ENCODE results near the gene LMOD2.

Gene LMOD2

DNA sequence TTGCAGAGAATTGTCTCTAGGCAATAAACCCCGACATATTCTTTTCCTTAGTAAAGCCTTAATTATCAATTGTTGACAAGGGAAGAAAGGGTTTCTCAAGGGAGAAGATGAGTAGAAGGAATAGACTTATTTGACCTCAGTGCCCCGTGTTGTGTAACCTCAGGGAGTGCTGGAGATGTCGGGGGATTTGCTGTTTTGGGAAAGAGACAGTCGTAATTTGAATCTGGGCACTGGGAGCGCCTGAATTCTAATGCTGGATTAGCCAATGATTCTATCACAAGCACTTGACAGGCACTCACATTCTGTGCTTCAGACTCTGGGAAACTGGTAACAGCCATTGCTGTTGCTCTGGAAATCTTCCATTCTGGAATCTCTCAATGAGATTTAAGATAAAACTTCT lies 13.8 kb upstream of the LMOD2 start:
- DNase-seq = no peak

DNA sequence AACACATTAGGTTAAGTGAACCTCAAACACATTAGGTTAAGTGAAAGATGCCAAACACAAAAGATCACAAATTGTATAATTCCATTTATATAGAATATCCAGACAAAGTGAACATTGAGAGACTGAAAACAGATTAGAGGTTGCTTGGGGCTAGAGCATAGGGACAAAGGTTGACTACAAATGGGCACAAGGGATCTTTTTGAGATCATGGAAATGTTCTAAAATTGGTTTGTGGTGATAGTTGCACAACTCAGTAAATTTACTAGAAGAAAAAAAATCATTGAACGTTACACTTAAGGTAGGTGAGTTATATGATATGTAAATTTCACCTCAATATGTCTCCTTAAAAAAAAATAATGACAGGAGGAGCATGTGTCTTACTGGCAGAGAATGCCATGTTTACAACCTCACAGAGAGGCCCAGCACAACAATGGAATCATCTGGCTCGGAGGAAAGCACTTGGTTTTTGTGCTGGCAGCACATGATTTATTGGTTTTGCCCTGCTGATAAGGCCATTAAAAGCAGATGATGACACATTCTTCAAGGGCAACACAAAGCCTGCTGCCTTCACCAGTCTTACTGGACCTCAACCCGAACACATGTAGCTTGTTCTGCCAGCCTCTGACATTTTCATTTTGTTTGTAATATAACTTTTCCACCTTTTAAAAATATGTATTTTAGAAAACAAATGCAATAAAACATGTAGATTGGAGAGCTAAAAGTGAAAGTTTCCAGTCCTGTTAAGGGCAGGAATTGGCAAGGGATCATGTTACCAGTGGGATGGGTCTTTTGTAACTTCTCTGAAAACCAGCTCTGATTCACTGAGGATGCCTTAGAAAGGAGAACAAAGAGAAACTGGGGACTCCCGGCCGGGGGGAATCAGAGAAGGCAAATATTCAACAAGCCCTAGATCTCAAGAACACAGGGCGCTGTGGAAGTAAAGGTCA lies 11.9 kb upstream of the LMOD2 start:
- DNase-seq = peak in 3 of 4 experiments; percentile 15 to 24 (median 17)

DNA sequence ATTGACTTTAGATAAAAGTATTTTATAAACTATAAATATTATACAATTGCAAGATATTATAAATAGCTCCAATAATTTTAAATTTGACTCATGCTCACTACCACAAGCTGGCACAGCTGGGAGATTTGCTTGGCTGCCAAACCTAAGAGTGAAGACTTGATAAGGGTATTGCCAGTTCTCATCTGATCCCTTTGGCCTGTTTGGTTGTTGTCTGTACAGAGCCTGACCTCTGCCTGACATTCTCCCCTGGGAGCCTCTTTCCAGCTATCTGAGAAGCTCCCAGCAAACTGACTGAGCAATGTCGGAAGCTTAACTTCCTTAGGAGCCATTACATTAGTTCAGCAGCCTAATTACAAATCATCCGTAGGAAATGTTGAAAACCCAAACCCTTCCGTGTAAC lies 10.2 kb upstream of the LMOD2 start:
- no peak for DNase-seq

DNA sequence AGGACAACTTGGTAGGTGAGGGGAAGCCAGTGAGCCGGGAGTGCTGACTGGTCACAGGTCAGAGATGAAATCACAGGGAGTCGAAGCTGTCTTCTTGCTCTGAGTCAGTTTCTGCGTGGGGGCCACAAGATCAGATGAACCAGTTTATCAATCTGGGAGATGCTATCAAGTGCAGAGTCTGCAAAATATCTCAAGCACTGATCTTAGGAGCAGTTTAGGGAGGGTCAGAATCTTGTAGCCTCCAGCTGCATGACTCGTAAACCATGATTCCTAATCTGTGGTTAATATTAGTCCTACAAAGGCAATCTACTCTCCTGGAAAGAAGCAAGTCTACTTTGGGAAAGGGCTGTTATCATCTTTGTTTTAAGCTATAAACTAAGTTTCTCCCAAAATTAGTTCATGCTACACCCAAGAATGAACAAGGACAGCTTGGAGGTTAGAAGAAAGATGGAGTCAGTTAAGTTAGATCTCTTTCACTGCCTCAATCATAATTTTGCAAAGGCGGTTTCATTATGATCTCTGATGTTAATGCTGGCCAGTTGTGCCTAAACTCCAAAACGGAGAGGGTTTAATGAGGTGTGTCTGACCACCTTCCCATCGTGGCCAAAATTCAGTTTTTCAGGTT lies 8.4 kb upstream of the LMOD2 start:
- no peak for DNase-seq

DNA sequence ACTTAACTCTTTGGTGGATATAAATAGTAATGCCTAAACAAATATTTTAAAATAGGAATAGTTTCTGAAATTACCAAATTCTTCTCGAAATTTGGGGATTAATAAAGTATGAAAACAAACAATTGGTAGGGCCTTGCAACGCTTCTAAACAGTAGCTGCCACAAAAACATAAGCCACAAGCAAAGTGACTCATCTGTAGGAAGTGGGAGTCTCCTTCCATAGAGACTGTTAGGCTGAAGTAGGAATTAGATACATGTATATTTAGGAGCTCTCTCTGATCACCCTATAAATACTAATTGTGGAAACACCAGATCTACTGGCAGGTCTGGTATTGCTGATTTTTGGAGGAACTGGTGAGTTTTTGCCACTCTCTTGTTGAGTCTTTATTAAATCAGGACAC lies 5.7 kb upstream of the LMOD2 start:
- no peak for DNase-seq

DNA sequence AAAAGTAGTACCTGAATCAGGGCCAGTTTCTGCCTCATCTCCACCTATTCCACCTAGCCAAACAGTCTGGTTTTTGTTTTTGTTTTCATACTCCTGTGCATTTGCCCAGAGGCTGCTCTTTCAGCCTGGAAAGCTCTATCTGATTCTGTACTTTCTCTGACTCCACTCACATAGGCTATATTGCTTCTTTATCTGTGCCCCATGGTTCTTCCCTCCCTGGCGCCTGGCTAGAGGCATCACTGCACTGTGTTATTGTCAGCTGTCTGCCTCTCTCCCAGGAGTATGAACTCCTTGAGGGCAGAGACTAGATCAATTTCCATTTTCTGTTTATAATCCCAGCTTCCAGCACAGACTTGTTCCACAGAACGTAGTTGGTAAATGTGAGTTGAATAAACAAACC lies 5.1 kb upstream of the LMOD2 start:
- no peak for DNase-seq

DNA sequence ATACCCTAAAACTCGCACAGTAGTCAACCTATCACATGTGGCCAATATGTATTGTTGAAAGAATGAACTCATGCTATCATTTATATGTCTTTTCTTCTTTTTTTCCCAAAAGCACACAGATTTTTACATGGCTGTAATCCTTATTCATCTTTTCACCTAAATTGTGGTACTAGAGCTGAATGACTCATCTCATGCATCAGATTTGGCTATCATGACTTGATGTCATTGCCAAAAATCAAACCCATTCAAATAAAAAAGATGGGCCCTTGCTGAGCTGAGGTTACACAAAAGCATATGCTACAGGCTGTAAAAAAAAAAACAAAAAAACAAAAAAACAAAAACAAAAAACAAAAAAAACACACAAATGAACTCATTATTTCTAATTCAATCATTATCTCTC lies 3.3 kb upstream of the LMOD2 start:
- no peak for DNase-seq

DNA sequence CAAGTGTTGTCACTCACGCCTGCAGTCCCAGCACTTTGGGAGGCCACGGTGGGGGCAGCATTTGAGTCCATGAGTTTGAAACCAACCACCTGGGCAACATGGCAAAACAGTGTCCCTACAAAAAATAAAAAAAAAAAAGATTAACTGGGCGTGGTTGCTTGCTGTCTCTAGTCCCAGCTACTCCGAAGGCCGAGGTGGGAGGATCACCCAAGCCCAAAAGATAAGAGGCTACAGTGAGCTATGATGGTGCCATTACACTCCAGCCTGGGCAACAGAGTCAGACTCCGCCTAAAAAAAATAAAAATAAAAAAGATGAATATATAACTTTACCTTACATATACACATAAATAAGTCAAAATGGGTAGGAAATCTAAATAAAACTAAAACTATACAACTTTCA lies 2.5 kb upstream of the LMOD2 start:
- DNase-seq = no peak

DNA sequence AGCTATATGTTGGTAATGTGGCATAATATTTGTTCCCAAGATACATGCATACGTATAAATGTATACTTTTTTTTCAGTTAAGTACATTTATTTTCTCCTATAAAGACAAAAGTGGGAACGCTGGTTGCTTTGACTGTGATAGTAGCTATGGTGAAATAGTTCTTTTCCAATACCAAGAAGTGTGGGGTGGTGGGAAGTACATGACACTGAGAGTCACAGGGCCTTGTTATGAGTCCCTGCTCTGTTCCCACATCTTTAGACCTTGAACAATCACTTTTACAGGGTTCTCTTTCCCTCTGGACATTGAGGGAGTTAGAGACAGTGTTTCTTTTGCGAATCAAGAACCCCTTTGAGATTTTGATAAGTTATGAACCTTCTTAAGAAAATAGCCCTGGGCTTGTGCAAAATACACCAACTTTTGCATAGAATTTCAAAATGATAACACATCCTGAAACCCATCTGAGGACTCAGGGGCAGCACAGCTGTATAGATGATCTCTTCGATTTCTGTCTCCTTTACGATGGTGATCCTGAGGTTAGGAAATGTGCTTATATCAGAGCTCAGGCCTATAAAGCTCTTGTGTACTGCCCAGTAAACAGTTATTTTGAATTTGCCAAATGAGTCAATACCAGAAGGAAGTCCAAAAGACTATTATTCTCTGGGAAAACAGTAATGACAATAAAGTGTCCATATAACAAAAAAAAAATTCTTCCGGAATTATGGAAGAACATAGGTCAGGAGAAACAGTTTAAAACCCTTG lies 1.1 kb downstream of the LMOD2 start:
- no peak for DNase-seq

DNA sequence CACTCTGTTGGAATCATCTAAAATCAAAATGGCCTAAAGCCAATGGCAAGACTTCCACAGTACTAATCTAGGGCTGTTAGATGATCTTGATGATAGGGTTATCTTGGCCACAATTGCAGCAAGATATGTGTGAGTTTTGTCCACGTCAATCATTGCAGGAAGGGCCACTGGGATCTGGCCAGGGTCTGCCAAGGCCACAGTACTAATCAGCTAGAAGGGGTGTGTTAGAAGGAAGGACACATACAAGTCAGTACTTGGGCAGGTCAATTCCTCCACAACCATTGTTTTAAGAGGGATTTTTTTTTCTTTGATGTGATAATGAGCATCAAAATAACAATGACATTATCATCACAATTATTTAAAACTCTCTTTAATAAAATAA lies 1.6 kb downstream of the LMOD2 start:
- no peak for DNase-seq

DNA sequence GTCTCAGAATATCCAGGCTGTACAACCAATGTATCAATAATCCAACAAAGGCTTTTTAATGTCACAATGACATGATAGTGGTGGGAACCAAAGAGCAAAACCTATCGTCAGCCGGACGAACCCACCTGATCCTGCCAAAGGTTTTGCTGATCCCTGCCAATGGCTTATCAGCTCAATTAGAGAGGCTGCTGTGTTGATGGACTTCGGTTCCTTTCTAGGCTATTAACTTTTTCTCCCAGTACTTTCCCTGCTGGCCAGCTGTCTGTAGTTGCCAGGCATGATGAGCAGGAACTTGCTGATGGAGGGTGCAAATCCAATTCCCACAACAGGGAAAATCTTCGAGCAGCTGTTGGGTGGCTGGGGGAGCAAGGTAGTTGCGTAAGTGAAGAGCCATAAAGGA lies 2.4 kb downstream of the LMOD2 start:
- no peak for DNase-seq

DNA sequence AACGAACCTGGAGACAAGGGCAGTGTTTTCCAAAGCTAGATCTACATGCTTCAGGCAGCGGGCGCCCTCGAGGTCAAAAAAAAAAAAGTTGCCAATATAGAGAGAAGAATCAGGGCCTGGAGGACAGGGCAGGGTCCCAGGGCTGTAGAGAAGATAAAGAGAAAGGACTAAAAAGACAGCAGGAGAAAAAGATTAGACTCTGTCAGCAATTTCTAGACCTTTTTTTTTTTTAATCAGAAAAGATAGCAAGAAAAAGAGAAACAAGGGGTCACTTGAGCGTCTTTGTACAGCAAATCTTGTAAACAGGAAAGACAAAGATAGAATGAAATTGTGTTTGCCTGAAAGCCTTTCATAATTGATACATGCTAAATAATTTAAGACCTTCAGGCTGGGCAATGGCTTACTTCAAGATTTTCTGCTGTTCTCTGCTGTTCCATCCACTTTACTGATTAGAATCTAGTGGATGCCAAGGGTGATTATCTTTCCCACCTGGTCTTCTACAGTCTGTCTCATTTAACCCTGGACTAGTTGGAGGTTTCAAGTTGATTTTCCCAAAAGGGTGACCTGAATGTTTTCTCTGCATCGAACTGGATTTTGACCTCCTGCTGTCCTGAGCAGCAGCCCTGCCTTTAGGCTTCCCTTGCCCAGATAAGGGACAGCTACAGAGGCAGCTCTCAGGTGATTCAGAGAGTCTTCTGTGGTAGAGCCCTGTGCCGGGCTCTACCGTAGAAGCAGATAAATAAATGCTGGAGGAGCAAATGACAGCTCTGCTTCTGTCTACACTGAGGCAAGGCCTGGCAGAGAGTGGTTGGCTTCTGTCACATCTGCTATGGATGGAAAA lies 5.1 kb downstream of the LMOD2 start:
- DNase-seq = no peak

DNA sequence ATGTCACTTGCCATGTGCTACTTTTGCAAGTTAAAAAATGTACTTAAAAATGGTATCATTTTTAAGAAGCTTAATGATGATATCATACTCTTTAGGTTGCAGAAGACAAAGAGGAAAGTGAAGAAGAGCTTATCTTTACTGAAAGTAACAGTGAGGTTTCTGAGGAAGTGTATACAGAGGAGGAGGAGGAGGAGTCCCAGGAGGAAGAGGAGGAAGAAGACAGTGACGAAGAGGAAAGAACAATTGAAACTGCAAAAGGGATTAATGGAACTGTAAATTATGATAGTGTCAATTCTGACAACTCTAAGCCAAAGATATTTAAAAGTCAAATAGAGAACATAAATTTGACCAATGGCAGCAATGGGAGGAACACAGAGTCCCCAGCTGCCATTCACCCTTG lies 6.1 kb downstream of the LMOD2 start:
- DNase-seq = no peak

DNA sequence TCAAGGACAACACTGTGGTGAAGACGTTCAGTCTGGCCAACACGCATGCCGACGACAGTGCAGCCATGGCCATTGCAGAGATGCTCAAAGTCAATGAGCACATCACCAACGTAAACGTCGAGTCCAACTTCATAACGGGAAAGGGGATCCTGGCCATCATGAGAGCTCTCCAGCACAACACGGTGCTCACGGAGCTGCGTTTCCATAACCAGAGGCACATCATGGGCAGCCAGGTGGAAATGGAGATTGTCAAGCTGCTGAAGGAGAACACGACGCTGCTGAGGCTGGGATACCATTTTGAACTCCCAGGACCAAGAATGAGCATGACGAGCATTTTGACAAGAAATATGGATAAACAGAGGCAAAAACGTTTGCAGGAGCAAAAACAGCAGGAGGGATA lies 6.6 kb downstream of the LMOD2 start:
- no peak for DNase-seq

DNA sequence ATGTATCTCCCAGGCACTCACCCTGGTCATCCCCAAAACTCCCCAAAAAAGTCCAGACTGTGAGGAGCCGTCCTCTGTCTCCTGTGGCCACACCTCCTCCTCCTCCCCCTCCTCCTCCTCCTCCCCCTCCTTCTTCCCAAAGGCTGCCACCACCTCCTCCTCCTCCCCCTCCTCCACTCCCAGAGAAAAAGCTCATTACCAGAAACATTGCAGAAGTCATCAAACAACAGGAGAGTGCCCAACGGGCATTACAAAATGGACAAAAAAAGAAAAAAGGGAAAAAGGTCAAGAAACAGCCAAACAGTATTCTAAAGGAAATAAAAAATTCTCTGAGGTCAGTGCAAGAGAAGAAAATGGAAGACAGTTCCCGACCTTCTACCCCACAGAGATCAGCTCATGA lies 7.1 kb downstream of the LMOD2 start:
- DNase-seq = no peak

DNA sequence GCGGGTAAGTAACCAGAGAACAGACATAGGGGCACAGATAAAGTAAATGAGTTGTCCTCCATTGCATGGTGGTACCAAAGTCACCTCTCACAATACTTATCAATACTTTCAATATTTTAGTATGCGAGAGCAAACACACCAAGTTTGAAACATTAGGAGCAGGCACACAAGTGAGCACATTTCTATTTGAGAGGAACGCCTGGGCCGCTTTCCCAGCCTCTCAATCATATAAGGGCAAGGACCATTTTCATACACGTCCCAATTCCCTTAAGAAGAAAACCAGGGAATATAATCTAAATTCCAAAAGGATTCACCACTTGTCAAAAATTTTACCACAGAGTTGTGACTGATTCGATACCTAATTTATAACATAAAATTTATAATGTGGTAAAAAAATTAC lies 7.5 kb downstream of the LMOD2 start:
- no peak for DNase-seq

DNA sequence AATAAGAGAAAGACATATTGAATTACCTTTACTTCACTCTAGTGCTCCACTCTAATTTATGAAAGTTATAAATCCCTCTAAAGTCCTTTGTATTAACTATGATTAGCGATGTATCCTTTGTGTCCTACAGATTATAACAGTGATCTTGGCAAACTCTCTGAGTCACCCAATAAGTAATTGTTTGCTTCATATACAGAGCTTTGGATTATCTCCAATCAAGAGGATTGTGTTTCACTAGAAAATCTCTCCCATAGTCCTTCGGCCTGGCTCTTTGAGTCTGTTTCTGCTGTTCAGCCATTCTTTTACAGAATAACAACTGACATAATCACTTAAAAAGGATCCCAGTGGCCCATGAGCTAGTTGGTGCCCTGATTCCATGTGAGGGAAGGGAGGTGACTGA lies 9.5 kb downstream of the LMOD2 start:
- no peak for DNase-seq

DNA sequence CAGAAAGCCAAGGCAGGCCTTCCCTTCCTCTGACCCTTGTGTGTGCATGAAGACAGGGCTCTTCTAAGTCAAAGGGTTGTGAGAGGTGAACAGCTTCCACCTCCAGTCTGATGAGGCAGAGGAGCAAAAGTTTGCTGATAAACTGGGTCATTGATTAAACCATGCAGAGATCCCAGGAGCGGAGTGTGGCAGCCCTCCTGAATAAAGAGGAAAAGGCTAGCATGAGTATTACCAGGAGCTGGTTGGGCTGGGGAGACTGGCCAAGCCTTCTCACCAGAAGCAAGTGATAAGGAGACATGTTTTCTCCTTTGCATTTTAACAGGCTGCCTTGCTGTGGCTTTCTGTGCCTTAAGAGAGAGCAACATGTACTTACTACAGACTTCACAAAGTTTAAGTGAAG lies 10.2 kb downstream of the LMOD2 start:
- no peak for DNase-seq

DNA sequence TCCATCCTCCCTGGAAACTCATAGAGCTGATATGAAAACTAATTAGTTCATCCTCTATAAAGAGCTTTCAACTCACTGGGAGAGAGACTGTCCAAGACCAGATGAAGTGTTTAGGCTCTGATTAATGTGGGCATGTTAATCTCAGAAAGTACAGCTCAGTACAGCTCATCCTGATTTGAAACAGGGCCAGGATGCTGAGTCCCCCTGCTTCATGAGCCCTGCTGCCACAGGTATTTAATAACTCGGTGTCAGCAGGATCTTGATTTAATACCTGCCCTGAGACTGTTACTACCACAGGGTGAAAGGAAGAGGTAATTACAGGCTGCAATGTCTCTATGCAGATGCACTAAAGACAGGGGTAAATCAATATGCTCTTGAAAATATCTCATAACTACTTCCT lies 10.8 kb downstream of the LMOD2 start:
- no peak for DNase-seq

DNA sequence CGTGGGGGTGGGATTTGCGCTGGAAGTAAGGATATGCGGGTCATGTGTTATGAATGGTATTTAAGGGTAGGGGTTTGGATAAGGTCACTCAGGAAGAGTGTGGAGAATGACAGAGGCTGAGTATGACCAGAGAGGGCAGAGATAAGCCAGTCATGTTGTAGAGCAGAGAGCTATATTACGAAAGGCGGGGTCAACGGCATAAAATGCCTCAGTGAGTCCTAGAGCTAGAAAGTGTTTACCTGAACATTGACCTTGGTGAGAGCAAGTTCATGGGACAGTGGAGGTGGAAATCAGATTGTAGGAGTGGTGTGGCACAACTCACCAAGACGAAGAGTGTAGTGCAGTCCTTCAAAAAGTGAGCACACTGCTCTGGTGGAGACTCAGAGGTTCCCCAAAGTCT lies 13.8 kb downstream of the LMOD2 start:
- no peak for DNase-seq

DNA sequence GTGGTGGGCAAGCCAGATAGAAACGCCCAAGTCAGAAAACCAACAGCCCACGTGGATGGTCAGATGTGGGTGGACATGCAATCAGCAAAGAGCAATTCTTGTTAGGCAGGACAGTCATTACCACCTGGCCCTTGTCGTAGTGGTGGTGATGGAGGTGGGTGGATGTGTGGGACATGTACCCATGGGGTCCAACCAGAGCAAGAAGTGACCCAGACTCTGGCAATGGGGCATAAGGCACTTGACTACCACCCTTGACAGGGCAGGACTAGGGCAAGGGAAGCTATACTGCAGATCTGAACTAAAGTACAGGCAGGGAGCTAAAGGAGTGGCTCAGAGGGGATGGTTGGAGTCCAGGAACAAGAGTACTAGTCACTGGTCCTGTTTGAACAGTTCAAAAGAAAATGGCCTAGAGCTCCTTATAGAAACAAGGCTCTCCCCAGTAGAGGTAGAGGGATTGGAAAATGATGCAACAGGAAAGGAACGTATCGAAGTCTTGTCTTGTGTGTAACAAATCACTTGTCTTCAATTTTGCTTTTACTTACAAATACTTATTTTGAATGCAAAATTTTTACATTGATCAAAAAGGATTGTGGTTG lies 17.6 kb downstream of the LMOD2 start:
- no peak for DNase-seq

DNA sequence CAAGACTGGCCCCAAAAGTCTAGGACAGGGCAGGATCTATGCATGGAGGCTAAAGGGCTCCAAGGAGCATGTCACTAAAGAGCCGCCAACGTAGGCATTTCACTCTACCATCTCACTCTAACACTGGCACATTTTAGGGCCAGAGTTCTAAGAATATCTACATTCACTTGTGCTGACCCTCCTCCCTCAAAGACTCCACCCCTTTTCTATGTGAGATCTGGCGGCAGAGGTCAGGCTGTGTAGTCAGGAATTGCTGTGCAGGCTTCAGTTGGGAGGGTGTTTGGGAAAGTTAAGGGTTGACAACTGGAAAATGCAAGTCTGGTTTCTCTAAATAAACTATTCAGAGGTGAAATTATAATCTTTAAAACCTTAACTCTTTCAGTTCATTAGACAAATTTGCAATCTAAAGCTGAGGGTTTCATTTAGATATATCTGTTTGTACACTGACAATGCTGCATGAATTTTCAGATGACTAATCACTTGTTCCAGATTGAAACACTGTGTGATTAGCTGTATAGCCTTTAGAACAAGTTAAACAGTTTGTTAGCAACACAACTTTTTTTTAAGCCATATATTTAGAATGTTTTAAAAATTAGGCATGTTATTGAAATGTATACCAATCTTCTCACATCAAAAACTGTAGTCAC lies 18.2 kb downstream of the LMOD2 start:
- DNase-seq = no peak

All from suppressor macrophage (primary cell).